Suprapubic skin (tissue), 2 donors: ENCODE data around the gene CD40.

Experiments used
- EP300 ChIP-seq: sonication (generic); formaldehyde crosslinking; IDR thresholded peaks from one replicate; pipeline ENCODE4 v1.6.1; 2017; ENCODE audit warnings: antibody characterized with exemption
- POLR2A ChIP-seq, 2 donors: fragments of 450-650 bp; IDR thresholded peaks; one replicate each; pipeline ENCODE4 v1.6.1; 2017; ENCODE audit warnings: antibody characterized with exemption in 2 of 2, mild to moderate bottlenecking in 2 of 2, moderate library complexity in 2 of 2

GRCh38 chr20:46119028-46119546 is 973 bp downstream of the CD40 start:
- no peak for TF ChIP-seq EP300
- TF ChIP-seq POLR2A (IDR thresholded peaks at IDR 0.05), result no peak
